Chondrocyte (in vitro differentiated cells): ENCODE results near the gene GJB1. TPM values are rescaled to one million over a fixed set of nuclear protein-coding genes. Genes with fewer than 3 reads are reported as not detected.

Experiments used
- DNase-seq: peaks from one replicate; pipeline ENCODE4 v3.0.0; 2021; ENCODE audit warnings: mixed read lengths, low spot score
- H3K27ac Mint-ChIP-seq: one replicate; pipeline ENCODE4 v1.8.0; 2021; ENCODE audit warnings: mild to moderate bottlenecking, moderate library complexity, mixed read lengths; ENCODE audit not compliant: unreplicated experiment
- H3K27me3 Mint-ChIP-seq: 2 replicates; pipeline ENCODE4 v1.8.0; 2021; ENCODE audit warnings: low read depth, mixed read lengths
- H3K36me3 Mint-ChIP-seq: 2 replicates; pipeline ENCODE4 v1.8.0; 2021; ENCODE audit warnings: low read depth, mixed read lengths
- H3K4me1 Mint-ChIP-seq: 2 replicates; pipeline ENCODE4 v1.8.0; 2021; ENCODE audit warnings: low read depth, mild to moderate bottlenecking, mixed read lengths
- H3K4me3 Mint-ChIP-seq: one replicate; pipeline ENCODE4 v1.8.0; 2021; ENCODE audit warnings: mild to moderate bottlenecking, moderate library complexity, mixed read lengths; ENCODE audit not compliant: unreplicated experiment
- H3K9me3 Mint-ChIP-seq: 2 replicates; pipeline ENCODE4 v1.8.0; 2021; ENCODE audit warnings: low read depth, mixed read lengths
- CTCF ChIP-seq: fragments of 200-600 bp; sonication (generic); IDR thresholded peaks from 2 replicates; pipeline ENCODE4 v1.5.0; 2021; ENCODE audit warnings: antibody characterized with exemption, mild to moderate bottlenecking, moderate library complexity
- total RNA-seq: library from RNA; stranded (reverse); gene quantifications from 3 replicates; pipeline ENCODE4 v1.2.1, GENCODE V29; 2021

Gene GJB1
- total RNA-seq, 1 donor from 2014 or later = not detected

GRCh38 chrX:71235482-71235881, 12.5 kb downstream of the GJB1 start:
- Mint-ChIP-seq H3K27ac (no peak overlapping the region), H3K27me3 (no peaks in the 10 kb centered on the region), H3K9me3 (peaks cover 6% of the 10 kb centered on the region), H3K4me1 (no peaks in the 10 kb centered on the region), H3K4me3 (no peak overlapping the region), H3K36me3 (peaks cover 4% of the 10 kb centered on the region)
- no peak for TF ChIP-seq CTCF
- no peak for DNase-seq

- no peak overlapping the region for H3K27ac Mint-ChIP-seq
- TF ChIP-seq CTCF = no peak
- no peak for DNase-seq
- peaks cover 10% of the 10 kb centered on the region for H3K9me3 Mint-ChIP-seq
- H3K4me1 Mint-ChIP-seq = no peaks in the 10 kb centered on the region
- H3K4me3 Mint-ChIP-seq = no peak overlapping the region
- H3K36me3 Mint-ChIP-seq = peaks cover 7% of the 10 kb centered on the region
- H3K27me3 Mint-ChIP-seq = no peaks in the 10 kb centered on the region
Measured at GRCh38 chrX:71236836-71237235, 13.8 kb downstream of the GJB1 start.

- Mint-ChIP-seq H3K4me1 (no peaks in the 10 kb centered on the region), H3K27me3 (no peaks in the 10 kb centered on the region), H3K4me3 (no peak overlapping the region), H3K27ac (no peak overlapping the region), H3K36me3 (peaks cover 18% of the 10 kb centered on the region), H3K9me3 (peaks cover 10% of the 10 kb centered on the region)
- no peak for TF ChIP-seq CTCF
- no peak for DNase-seq
Measured at GRCh38 chrX:71239781-71240180, 16.8 kb downstream of the GJB1 start.

- no peak for DNase-seq
- no peak overlapping the region for H3K27ac Mint-ChIP-seq
- H3K27me3 Mint-ChIP-seq = no peaks in the 10 kb centered on the region
- H3K4me3 Mint-ChIP-seq = no peak overlapping the region
- H3K36me3 Mint-ChIP-seq = peaks cover 24% of the 10 kb centered on the region
- H3K9me3 Mint-ChIP-seq = peaks cover 10% of the 10 kb centered on the region
- TF ChIP-seq CTCF = no peak
- no peaks in the 10 kb centered on the region for H3K4me1 Mint-ChIP-seq
Measured at GRCh38 chrX:71241301-71241700, 18.3 kb downstream of the GJB1 start.

GRCh38 chrX:71244359-71245128, 21.5 kb downstream of the GJB1 start:
- Mint-ChIP-seq H3K36me3 (peaks cover 32% of the 10 kb centered on the region), H3K27me3 (no peaks in the 10 kb centered on the region), H3K9me3 (peaks cover 6% of the 10 kb centered on the region), H3K4me3 (no peak overlapping the region), H3K27ac (no peak overlapping the region), H3K4me1 (no peaks in the 10 kb centered on the region)
- no peak for DNase-seq
- no peak for TF ChIP-seq CTCF
